Esophagus squamous epithelium (tissue), 5 donors: ENCODE measurements around the gene MED15. TPM values are rescaled to one million over a fixed set of nuclear protein-coding genes. Genes with fewer than 3 reads are reported as not detected.

ENCODE experiments used
- DNase-seq: peaks from one replicate; lab custom pipeline; 2025; lab: John Stamatoyannopoulos, UW
- H3K27ac ChIP-seq, 4 donors: fragments of 200-600 bp; sonication (generic); one replicate each; pipeline ENCODE4 v1.5.1; 2016 to 2019; ENCODE audit warnings: mild to moderate bottlenecking in 1 of 4
- H3K27me3 ChIP-seq, 4 donors: fragments of 200-600 bp; sonication (generic); 1 replicate in 3 of 4; 2 replicates in 1 of 4; pipeline versions ENCODE4 v1.5.1 to v1.6.0; 2017 to 2021; ENCODE audit warnings: antibody characterized with exemption in 1 of 4
- H3K36me3 ChIP-seq, 3 donors: fragments of 200-600 bp; sonication (generic); one replicate each; pipeline ENCODE4 v1.5.1; 2016 to 2019
- H3K4me1 ChIP-seq, 3 donors: fragments of 200-600 bp; sonication (generic); one replicate each; pipeline ENCODE4 v1.5.1; 2017 to 2019
- H3K4me3 ChIP-seq, 4 donors: fragments of 200-600 bp; sonication (generic); 1 replicate in 3 of 4; 2 replicates in 1 of 4; pipeline ENCODE4 v1.5.1; 2016 to 2019; ENCODE audit warnings: mild to moderate bottlenecking in 2 of 4, moderate library complexity in 1 of 4
- H3K9me3 ChIP-seq, 3 donors: fragments of 200-600 bp; sonication (generic); one replicate each; pipeline ENCODE4 v1.5.1; 2016 to 2019
- POLR2A ChIP-seq, 4 donors: fragments of 450-650 bp; IDR thresholded peaks; one replicate each; pipeline ENCODE4 v1.6.1; 2017; ENCODE audit warnings: antibody characterized with exemption in 4 of 4, mild to moderate bottlenecking in 4 of 4, moderate library complexity in 3 of 4
- WGBS, 2 donors: methylation state at CpG; one replicate each; pipeline ENCODE4 v1.1.5; 2018; 5-methylcytosine and 5-hydroxymethylcytosine counted together
- intact Hi-C: fragments of 100-400 bp; cut with DNase I; formaldehyde crosslinking; loops from one replicate; pipeline ENCODE4 v1.15.0; 2022
- total RNA-seq, 4 donors: library from RNA; depleted of rRNA; stranded (reverse); fragments of >200 nt; gene quantifications; one replicate each; pipeline ENCODE4 v1.1.0, GENCODE V29; 2016
- TF ChIP-seq, protein P1 (sequence below), 6 experiments: fragments of 450-650 bp in 4 of 6; fragments of 200-600 bp in 2 of 6; sonication (generic) in 2 of 6; IDR thresholded peaks; one replicate each; pipeline ENCODE4 v1.5.1; 2016 to 2019; ENCODE audit warnings: antibody characterized with exemption in 6 of 6, mild to moderate bottlenecking in 4 of 6, moderate library complexity in 4 of 6
- donor health status: DM: yes; HTN: yes; CAD: no.

The MED15 gene
- total RNA-seq, 4 donors from 2014 or later, result 31.6 to 51.4 (median 46.1) TPM

DNA sequence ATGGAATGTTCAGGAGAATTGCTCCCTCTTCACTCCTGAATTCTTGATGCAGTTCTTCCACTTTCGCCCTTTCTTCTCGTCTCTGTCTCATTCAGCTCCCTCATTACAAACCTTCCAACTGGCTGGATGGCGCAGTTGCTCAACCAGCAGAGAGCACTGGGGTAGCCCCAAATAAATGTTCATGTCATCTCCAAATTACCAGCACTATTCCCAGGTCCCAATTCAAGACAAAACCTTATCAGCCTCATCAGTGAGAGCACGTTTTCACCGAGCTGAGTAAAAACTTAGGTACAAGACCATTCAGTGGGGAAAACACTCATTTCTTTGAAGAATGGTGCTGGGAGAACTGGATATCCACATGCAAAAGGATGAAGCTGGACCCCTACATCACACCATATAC lies 120.0 kb downstream of the MED15 start:
- Histone ChIP-seq H3K9me3 (no peaks in the 10 kb centered on the region), H3K4me3 (no peak overlapping the region), H3K27me3 (no peaks in the 10 kb centered on the region), H3K27ac (no peak overlapping the region), H3K4me1 (no peaks in the 10 kb centered on the region), H3K36me3 (no peaks in the 10 kb centered on the region)
- no peak for DNase-seq
- intact Hi-C loops, result no loop called here
- TF ChIP-seq POLR2A (IDR thresholded peaks at IDR 0.05), result no peak
- TF ChIP-seq, protein P1, sequence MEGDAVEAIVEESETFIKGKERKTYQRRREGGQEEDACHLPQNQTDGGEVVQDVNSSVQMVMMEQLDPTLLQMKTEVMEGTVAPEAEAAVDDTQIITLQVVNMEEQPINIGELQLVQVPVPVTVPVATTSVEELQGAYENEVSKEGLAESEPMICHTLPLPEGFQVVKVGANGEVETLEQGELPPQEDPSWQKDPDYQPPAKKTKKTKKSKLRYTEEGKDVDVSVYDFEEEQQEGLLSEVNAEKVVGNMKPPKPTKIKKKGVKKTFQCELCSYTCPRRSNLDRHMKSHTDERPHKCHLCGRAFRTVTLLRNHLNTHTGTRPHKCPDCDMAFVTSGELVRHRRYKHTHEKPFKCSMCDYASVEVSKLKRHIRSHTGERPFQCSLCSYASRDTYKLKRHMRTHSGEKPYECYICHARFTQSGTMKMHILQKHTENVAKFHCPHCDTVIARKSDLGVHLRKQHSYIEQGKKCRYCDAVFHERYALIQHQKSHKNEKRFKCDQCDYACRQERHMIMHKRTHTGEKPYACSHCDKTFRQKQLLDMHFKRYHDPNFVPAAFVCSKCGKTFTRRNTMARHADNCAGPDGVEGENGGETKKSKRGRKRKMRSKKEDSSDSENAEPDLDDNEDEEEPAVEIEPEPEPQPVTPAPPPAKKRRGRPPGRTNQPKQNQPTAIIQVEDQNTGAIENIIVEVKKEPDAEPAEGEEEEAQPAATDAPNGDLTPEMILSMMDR (IDR thresholded peaks at IDR 0.05), result no peak
- WGBS, 2 donors, result 85 to 90% methylated on average over 5 of the region's 5 CpGs

DNA sequence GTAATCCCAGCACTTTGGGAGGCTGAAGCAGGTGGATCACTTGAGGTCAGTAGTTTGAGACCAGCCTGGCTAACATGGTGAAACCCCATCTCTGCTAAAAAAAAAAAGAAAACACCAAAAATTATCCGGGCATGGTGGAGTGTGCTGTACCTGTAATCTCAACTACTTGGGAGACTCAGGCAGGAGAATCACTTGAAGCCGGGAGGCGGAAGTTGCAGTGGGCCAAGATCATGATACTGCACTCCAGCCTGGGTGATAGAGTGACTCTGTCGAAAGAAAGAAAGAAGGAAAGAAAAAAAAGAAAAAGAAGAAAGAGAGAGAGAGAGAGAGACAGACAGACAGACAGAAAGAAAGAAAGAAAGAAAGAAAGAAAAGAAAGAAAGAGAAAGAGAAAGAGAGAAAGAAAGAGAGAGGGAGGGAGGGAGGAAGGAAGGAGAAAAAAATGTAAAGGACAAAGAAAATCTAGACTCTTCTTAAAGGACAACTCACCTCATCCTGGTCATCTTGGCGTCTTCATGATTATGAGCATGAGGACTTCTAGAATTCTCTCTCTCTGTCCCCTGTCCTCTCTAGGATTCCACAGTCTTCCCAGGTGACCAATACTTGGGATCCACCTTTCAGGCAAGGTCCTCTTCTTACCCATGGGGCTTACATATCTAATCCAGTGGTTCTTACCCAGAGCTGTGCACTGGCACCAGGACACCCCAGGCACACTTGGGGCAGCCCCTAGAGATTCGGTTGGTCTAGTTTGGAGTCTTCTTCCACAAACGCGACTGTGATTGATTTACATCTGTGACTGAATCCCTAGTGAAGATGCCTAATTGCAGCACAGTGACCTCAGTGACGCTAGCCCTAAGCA lies 120.9 kb downstream of the MED15 start:
- no peak for DNase-seq
- no peaks in the 10 kb centered on the region for H3K36me3 ChIP-seq
- WGBS, 2 donors, result 73 to 80% methylated on average over 7 to 8 of the region's 9 CpGs
- intact Hi-C loops, result no loop called here
- H3K9me3 ChIP-seq, result no peaks in the 10 kb centered on the region
- TF ChIP-seq, protein P1 (IDR thresholded peaks at IDR 0.05), result no peak
- no peak for TF ChIP-seq POLR2A (IDR thresholded peaks at IDR 0.05)
- H3K27me3 ChIP-seq, result peaks cover 0 to 2% (median 0%) of the 10 kb centered on the region in 4 donors
- no peaks in the 10 kb centered on the region for H3K4me1 ChIP-seq
- H3K27ac ChIP-seq, result no peak overlapping the region
- no peak overlapping the region for H3K4me3 ChIP-seq

DNA sequence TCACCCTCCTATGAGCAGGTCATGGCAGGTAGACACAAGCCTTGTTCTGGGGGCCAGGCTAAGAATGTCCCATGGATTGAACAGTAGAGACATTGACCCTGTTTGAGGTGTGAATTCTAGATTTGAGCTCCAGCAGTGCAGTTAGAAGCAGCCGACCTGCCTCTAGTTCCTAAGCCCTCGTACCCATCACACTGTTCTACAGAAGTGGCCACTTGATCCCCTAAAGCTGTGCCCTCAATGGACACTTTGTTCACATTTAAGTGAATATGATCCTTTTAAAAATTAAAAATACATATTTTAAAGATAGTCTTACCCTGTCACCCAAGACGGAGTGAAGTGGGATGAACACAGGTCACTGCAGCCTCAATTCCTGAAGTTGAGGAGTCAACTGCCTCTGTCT lies 122.0 kb downstream of the MED15 start:
- no peak for TF ChIP-seq POLR2A (IDR thresholded peaks at IDR 0.05)
- TF ChIP-seq, protein P1 (IDR thresholded peaks at IDR 0.05), result no peak
- Histone ChIP-seq H3K27ac (no peak overlapping the region), H3K36me3 (no peaks in the 10 kb centered on the region), H3K27me3 (peaks cover 0 to 7% (median 0%) of the 10 kb centered on the region in 4 donors), H3K4me3 (no peak overlapping the region), H3K9me3 (no peaks in the 10 kb centered on the region), H3K4me1 (no peaks in the 10 kb centered on the region)
- 92 to 96% methylated on average over 3 of the region's 3 CpGs for WGBS, 2 donors
- intact Hi-C loops, result no loop called here
- no peak for DNase-seq

DNA sequence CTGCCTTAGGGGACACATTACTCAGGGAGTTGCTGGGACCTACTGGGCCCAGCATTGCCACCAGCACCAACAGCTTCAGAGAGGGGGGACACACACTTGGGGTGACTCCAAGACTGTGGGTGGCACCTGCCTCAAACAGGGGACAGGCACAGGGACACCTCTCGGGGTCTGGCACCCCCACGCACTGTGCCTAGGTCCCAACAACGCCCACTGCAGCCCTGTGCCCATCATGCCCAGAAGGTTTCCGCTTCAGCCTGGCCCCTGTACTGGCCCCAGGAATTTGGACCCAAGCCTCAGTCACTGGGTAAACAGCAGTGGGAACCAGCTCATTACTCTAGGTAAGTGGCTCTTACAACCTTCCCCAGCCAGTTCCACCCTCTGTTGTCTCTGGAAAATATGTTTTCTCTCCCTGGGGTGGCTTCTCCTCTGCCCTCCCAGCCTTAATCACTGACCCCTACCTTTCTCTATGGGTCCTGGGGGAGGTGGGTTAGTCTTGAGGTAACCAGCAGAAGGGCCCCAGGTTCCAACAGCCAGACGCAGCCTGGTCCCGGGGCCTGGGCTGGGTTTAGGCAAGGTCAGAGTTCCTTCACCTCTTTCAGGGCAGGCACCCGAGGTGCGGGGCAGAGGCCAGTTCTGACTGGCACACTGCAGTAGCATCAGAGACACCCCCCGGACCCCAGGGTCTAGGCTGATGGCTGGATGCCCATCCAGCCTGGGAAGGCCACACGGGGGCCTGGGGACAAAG lies 123.6 kb downstream of the MED15 start:
- intact Hi-C loops, result no loop called here
- Histone ChIP-seq H3K27me3 (peaks cover 0 to 24% (median 0%) of the 10 kb centered on the region in 4 donors), H3K4me1 (no peaks in the 10 kb centered on the region), H3K36me3 (no peaks in the 10 kb centered on the region), H3K27ac (no peak overlapping the region), H3K9me3 (no peaks in the 10 kb centered on the region), H3K4me3 (no peak overlapping the region)
- DNase-seq, result no peak
- TF ChIP-seq, protein P1 (IDR thresholded peaks at IDR 0.05), result no peak
- no peak for TF ChIP-seq POLR2A (IDR thresholded peaks at IDR 0.05)
- WGBS, 2 donors, result 77 to 89% methylated on average over 4 of the region's 10 CpGs

DNA sequence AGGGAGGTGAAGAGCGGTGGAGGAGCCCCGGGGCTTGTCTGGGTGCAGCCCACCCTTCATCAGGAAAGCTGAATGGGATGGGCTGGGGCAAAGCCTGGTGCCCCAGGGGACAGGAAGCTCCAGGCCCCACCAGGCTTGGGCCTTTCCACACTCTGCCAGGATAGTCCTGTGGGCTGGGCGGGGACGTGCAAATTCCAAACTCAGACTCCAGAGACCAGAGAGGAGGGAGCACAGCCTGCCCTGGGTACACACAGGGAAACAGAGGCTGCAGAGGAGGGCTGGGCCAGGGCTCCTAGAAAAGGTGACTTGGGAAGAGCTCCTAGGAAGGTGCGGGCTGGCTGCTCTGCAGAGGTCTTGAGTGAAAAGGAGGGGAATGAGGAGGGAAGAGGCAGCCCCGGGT lies 124.7 kb downstream of the MED15 start:
- intact Hi-C loops, result no loop called here
- no peaks in the 10 kb centered on the region for H3K4me1 ChIP-seq
- H3K36me3 ChIP-seq, result no peaks in the 10 kb centered on the region
- peaks cover 0 to 34% (median 0%) of the 10 kb centered on the region in 4 donors for H3K27me3 ChIP-seq
- TF ChIP-seq POLR2A (IDR thresholded peaks at IDR 0.05), result no peak
- 83 to 88% methylated on average over 2 to 4 of the region's 6 CpGs for WGBS, 2 donors
- no peak overlapping the region for H3K27ac ChIP-seq
- DNase-seq, result no peak
- no peaks in the 10 kb centered on the region for H3K9me3 ChIP-seq
- H3K4me3 ChIP-seq, result no peak overlapping the region
